DND-41 (cell line): ENCODE results near the gene ZBTB14.

ENCODE experiments used
- EZH2 ChIP-seq: IDR thresholded peaks from 3 replicates; pipeline ENCODE4 v1.6.1; 2012; ENCODE audit warnings: borderline replicate concordance, low read depth, mild to moderate bottlenecking, moderate library complexity, low read length, inconsistent platforms; ENCODE audit not compliant: severe bottlenecking
- TF ChIP-seq, protein P1 (sequence below): IDR thresholded peaks from 2 replicates; pipeline ENCODE4 v1.5.1; 2012; ENCODE audit warnings: borderline replicate concordance, low read length, moderate library complexity, mild to moderate bottlenecking; ENCODE audit not compliant: poor library complexity, severe bottlenecking; ENCODE audit errors: extremely low read depth

DNA sequence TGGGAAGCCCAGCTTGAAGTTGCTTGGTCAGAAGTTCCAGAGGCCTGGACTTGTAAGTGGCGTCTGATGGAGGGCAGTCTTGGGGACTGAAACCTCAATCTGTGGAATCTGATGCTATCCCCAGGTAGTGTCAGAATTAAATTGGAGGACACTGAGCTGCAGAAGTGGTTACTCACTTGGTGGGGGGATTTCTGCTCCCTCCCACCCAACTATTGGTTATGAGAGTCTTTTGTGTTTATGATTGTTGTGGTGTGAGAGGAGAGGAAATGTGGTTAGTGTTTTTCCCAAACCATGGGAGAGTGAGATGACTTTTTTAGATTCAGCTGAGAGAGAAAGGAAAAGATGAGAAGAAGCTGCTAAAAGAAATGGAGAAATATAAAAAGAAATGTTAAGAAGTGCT is 12.8 kb downstream of the ZBTB14 start:
- TF ChIP-seq, protein P1, sequence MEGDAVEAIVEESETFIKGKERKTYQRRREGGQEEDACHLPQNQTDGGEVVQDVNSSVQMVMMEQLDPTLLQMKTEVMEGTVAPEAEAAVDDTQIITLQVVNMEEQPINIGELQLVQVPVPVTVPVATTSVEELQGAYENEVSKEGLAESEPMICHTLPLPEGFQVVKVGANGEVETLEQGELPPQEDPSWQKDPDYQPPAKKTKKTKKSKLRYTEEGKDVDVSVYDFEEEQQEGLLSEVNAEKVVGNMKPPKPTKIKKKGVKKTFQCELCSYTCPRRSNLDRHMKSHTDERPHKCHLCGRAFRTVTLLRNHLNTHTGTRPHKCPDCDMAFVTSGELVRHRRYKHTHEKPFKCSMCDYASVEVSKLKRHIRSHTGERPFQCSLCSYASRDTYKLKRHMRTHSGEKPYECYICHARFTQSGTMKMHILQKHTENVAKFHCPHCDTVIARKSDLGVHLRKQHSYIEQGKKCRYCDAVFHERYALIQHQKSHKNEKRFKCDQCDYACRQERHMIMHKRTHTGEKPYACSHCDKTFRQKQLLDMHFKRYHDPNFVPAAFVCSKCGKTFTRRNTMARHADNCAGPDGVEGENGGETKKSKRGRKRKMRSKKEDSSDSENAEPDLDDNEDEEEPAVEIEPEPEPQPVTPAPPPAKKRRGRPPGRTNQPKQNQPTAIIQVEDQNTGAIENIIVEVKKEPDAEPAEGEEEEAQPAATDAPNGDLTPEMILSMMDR = no peak
- no peak for TF ChIP-seq EZH2
